ENCODE measurements around the gene ARHGAP40.

ARHGAP40 gene

DNA sequence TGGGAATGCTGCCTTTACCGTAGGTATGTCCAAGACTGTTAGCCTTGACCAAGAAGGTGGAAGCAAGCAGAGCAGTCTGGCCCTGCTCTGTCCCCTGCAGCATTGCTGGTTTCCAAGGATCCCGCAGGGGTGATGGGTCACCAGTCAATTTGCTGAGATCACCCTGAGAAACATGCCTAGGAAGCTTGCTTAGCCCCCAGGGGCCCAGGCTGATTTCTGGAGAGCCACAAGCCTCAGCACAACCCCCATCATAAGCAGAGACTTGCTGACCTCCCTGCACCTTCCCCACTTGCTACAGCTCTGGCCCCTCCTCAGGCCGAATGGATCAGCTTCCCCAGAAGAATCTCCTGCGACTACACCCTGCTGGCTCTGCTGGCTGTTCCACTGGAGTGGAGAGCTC is 21.5 kb downstream of the ARHGAP40 start:
- no peak for DNase-seq

DNA sequence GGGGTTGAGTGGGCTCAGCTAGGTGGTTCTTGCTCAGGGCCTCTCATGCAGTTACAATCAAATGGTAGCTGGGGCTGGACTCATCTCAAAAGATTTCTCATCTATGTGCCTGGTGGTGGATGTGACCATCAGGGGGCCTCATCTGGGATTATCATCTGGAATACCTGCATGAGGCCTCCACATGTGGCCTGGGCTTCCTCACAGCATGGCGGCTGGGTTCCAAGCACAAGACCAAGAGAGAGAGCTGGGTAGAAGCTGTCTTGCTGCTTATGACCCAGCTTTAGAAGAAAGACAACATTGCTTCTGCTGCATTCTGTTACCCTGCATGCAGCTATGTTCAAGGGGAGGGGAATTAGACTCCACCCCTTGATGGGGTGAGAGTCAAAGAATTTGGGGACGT is 22.5 kb downstream of the ARHGAP40 start:
- no peak for DNase-seq

DNA sequence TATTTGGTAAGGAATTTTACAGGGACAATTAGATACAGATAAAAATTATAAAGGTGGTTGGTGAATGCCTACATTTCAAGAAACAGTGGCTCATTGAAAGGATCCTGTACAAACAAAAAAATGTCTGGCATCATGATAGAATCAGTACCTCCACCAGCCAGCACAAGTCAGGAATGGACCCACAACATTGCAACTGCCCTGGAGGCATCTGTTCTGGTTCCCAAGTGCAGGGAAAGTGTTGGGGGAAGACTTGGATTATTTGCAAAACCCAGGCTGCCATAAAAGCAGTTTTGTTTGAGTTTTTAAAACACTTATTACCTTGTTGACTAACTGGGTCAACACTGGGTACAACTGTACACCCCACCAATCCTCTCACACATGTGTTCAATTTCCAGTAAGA is 24.3 kb downstream of the ARHGAP40 start:
- no peak for DNase-seq

DNA sequence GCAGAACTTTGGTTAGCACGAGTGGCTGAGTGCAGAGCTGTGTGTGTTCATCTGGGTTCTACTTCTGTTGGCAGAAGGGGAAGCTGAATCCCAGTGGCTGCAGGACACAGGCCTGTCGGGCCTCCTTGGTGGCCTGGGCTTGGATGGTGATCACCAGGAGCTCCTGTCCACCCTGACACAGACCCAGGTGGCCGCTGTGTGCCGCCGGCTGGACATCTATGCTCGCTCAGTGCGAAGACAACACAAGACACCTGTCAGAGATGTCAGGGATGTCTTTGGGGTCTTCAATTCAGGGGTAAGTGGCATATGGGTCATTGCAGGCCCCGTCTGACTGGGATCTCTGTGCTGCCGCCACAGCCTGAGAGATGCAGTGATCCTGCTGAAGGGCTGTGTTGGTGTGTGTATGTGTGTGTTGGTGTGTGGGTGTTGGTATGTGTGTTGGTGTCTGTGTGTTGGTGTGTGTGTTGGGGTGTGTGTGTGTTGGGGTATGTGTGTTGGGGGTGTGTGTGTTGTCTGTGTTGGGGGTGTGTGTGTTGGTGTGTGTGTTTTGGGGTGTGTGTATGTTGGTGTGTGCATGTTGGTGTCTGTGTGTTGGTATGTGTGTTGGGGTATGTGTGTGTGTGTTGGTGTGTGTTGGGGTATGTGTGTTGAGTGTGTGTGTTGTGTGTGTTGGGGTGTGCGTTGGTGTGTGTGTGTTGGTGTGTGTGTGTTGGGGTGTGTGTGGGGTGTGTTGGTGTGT is 25.5 kb downstream of the ARHGAP40 start:
- DNase-seq: no peak

DNA sequence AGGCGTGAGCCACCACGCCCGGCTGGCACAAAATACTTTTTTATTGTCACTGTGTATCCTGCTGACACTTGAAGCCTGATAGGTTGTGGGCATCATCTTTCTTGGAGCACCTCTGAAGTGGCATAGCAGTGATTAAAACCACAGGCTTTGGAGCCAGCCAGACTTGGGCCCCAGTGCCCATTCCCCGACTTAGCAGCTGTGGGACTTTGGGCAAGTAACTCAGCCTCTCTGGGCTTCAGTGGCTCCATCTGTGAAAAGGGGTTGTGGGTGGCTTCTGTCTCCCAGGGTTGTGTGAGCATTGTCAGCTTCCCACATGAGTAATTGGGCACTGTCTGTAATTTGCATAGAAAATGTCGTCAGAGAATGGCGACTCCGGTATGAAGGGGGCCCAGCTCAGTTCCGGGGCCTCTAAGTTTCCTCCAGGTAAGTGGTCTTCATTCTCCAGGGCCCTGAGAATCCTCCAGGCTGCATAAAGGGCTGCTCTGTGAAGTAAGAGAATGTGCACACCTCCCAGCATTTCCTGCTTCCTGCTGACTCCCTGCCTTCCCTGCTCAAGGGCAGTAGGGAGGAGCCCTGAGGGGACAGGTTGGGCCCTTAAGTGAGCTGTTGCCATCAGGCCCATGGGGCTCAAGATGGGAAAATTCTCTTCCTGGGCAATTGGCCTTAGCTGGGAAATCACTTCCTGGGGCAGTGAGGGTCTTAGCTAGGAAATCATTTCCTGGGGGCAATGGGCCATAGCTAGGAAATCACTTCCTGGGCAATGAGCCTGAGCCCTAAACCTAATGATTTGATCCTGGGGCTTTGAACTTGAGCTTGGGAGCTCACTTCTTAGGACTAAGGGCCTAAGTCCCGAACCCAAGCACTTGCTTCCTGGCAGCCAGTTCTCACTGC is 27.2 kb downstream of the ARHGAP40 start:
- no peak for DNase-seq

DNA sequence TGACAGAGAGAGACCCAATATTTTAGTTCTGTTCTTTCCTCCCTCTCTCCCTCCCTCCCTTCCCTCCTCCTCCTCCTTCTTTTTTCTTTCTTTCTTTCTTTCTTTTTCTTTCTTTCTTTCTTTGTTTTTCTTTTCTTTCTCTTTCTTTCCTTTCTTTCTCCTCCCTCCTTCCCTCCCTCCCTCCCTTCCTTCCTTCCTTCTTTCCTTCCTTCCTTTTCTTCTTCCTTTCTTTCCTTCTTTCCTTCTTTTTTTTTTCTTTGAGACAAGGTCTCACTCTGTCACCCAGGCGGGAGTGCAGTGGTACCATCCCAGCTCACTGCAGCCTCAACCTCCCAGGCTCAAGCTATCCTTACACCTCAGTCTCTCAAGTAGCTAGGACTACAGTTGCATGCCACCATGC is 28.4 kb downstream of the ARHGAP40 start:
- DNase-seq: no peak

DNA sequence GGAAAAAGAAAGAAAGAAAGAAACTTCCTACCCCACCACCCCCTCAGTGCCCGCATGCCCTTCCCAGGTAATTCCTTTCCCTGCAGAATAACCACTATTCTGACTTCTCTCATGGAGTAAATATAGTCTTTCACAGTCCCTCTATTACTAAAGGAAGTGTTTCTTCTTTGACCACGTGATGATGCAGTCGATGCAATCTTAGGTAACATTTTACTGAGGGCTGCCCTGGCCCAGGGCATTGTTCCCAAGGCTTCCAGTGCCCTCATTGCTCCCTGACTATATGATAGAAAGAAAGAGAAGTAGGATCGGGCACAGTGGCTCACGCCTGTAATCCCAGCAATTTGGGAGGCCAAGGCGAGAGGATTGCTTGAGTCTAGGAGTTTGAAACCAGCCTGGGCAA is 29.1 kb downstream of the ARHGAP40 start:
- DNase-seq: no peak

DNA sequence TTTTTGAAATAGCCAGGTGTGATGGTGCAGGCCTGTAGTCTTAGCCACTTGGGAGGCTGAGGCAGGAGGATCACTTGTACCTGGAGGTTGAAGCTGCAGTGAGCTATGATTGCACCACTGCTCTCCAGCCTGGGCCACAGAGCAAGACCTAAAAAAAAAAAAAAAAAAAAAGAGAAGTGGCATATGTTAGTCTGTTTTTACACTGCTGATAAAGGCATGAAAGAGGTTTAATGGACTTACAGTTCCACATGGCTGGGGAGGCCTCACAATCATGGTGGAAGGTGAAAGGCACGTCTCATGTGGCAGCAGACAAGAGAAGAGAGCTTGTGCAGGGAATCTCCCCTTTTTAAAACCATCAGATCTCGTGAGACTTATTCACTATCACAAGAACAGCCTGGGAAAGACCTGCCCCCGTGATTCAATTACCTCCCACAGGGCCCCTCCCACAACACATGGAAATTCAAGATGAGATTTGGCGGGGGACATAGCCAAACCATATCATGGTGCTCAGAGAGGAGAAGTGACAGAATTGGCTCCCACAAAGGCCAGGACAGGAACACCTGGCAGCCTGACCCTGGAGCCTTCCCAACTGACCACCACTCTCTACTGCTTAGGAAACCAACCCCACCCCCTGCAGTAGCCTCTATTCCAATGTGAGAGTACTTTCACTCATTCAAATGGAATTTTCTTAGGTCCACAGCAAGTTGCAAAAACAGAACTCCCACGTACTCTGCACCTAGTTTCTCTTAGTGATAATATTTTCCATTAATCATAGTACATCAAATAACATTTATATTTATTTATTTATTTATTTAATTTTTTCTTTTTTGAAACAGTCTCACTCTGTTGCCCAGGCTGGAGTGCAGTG is 29.8 kb downstream of the ARHGAP40 start:
- DNase-seq: no peak

DNA sequence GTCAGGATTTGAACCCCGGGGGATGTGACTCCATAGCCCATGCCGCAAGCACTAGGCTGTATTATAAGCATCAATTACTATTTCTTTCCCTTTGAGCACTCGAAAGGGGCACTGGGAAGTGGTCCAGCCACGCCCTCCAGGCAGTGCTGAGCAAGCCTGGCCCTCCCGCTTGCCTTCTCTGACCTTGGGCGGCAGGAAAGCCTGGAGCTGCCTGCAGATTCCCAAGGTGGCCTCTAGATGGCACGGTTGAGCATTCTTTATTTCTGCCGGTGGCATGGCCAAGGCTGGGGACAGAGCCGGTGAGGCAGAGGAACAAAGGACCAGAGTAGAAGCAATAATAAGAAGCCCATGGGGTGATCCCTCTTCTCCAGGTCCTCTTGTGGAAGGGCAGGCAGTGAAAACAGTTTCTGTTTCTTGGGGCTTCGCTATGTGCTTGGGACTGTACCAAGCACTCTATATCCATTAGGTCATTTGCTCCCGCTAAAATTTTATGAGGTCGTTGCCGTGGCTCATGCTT is 32.0 kb downstream of the ARHGAP40 start:
- DNase-seq: no peak

DNA sequence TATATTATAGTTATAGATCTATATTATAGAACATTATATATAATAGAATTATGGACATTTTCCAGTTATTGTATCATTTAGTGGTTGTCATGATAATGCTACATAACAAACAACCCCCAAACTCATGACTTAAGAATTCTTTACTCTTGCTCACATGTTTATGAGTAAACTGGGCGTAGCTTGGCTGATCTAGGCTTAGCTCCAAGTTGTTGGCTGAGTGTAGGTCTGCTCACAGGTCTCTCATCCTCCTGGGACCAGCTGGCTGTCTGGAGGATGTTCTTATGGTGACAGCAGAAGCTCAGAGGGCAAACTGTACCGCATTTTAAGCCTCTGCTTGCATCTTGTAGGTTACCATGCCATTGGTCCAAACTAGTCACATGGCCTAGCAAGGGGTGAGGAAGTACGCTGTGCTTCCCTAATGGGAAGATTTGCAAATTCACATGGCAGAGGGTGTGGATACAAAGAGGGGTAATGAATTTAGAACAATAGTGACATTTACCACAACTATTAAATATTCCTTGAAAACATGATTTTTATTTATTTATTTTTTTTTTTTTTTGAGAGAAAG is 34.2 kb downstream of the ARHGAP40 start:
- no peak for DNase-seq

DNA sequence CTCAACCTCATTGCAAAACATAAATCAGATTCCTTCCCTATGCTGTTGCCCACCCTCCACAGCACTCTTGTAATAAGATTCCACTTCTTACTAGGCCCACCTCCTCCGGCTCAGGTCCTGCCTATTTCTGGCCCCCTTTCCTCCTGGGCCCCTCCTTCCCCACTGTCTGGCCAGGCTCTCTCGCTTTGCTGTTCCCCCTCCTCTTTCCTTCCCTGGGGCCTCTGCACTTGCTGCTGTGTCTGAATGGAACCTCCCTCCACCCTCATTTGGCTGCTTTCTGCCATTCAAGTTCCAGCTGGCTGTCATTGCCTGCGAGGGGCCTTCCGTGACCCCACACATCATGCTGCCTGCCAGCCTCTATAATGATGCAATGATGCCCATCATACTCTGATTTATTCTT is 38.9 kb downstream of the ARHGAP40 start:
- DNase-seq: no peak

DNA sequence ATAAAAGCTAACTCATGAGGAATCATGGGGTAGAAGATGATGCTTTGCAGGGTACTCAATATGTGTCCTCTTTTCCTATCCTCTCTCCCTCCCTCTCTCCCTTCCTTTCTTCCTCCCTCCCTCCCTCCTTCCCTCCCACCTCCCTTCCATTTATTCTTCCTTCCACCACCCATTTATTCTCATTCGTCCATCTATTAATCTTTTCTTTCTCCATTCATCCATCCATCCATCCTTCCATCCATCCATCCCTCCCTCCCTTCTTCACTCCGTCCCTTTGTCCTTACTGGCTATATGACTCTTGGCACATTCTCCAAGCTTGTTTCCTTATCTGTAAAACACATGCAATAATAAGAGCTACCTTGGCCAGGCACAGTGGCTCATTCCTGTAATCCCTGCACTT is 40.9 kb downstream of the ARHGAP40 start:
- no peak for DNase-seq

DNA sequence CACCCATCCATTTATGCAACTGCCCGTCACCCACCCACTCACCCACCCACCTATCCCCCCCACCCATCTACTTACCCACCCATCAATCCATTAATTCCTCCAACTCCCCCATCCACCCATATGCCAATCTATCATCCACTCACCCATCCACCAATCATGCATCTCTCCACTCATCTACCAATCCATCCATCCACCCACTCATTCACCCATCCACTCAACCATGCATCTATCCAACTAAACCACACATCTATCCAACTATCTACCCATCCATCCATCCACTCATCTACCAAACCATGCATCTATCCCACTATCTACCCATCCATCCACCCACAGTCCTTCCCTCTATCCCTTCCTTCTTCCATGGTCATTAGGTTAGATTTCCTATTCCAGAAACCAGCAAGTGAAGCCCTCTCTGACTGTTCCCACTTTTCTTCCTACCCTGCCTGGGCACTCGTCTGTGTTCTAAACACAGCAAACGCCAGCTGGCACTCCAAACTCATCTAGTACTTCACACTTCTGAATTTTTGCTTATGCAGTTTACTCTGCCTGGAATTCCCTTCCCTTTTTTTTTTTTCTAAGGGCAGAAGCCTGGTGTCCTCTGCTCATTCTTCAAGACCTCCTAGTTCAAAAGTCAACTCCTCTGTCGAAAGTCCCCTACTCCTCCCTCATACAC is 43.1 kb downstream of the ARHGAP40 start:
- no peak for DNase-seq

DNA sequence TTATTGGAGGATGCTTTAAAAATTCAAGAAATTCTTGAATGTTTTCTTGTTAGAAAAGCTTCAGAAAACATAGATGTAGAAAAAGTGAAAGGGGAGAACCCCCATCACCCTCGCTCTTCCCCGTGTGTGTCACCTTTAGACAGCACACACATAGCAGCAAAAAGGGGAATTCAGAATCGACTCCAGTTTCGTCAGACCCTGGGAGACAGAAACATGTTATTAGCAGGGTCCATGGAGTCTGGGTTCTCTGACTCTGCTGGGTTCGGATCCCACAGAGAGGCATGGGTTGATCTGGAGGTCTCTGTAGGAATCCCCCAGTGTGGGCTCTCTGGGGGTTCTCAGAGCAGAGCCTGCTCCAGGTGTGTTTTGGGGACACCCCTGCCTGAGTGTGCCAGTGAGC is 43.7 kb downstream of the ARHGAP40 start:
- no peak for DNase-seq

DNA sequence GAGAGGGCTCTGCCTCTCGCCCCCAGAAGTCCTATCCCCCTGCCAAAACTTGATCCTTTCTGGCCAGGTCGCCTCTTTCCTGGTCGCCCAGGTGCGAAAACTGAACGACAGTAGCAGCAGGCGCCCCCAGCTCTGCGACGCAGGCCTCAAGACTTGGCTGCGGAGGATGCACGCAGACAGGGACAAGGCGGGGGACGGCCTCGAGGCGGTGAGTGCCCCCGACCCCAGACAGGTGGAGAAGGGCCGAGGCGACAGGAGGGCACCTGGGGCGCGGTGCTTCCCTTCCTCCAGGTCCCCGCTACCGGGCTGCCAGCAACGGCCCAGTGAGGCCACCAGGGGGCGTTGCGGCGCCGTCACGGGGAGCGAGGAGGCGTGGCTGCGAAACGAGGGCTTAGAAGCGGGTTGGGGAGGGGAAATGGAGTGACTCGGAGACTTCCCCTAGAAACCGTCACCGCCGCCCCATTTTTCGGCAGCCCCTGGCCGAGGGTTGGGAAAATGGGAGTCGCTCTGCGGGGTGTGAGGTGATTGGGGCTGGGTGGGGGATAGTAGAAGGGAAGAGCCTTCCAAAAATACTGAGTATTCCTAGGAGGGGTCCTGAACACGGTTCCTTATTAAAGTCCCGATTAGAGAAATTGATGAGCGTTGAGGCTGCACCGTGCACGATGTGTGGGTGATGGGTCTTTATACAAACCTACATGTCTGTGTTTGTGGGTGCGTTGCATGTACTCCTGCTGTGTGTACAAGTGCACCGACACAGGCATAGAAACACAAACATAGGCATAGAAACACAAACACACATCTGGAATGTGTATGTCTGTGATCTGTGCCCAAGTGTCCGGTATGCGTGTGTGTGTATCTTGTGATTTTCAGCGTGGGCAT is 44.6 kb downstream of the ARHGAP40 start:
- peak; percentile 33 for DNase-seq

DNA sequence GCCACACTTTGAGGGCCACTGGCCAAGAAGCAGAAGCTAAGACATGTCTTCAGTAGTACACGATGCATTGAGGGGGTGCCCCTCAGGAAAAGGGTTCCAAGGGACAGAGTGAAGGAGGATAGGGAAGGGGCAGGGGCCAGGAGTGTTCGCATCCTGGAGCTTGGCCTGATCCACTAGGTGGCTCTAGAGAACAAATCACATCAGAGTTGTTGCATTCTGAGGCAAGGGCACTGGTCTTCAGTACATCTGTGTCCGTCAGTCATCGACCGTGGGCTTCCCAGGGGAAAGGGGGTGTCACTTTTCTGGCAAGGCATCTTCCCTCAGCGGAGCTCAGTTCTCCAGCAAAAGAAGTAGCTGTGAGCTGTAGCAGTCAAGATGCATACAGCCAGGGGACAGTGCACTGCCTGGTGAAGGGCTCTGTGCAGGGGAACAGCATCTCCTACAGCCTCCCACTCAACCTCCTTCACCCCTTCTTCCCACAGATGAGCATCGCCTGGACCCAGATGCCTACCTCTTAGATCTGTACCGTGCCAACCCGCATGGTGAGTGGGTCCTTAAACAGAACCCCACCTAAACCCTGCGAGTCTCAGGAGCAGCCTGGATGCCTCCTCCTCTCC is 47.8 kb downstream of the ARHGAP40 start:
- DNase-seq: no peak

DNA sequence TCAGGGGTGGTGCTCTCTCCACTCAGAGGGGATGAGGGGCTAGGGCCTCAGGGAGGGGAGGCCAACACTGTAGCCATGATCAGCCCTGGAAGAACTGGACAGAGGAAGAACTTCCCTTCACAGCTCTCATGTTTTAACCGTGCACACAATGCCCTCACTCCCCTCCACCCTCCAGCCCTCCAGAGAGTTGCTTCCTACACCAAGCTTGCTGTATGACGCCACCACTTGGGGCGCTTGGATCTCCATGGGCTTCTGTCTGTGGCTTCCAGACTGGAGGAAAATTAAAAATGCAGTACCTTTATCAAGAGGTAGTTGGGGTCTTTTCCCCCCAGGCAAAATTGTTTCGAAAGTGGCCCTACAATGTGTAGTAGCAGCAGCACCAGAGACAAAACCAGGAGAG is 48.4 kb downstream of the ARHGAP40 start:
- DNase-seq: no peak

DNA sequence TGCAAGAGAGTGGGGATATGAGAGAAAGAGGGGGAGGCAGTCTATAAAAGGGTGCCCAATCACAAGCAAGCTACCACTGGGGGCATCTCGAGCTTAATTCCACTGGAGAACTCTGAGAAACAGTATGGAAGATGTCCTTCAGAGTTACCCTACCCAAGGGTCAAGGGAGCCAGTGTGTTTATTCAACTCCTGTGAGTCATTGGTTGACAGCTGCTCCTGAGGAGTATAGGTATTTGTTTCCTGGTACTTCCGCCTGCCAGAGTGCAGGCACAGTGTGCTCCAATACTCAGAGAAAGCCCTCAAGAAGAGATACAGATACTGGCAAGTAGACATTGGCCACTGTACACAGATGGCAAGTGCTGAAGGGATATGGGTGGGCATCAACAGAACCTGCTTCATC is 49.5 kb downstream of the ARHGAP40 start:
- no peak for DNase-seq

DNA sequence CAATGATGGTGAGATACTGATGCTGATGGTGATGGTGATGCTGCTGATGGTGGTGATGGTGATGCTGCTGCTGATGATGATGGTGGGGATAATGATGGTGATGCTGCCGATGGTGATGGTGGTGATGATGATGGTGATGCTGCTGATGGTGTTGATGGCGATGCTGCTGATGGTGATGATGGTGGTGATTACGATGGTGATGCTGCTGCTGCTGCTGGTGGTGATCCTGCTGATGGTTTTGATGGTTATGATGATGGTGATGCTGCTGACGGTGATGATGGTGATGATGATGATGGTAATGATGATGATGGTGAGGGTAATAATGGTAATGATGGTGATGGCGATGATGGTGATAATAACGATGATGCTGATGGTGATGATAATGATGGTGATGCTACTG is 50.0 kb downstream of the ARHGAP40 start:
- DNase-seq: no peak

DNA sequence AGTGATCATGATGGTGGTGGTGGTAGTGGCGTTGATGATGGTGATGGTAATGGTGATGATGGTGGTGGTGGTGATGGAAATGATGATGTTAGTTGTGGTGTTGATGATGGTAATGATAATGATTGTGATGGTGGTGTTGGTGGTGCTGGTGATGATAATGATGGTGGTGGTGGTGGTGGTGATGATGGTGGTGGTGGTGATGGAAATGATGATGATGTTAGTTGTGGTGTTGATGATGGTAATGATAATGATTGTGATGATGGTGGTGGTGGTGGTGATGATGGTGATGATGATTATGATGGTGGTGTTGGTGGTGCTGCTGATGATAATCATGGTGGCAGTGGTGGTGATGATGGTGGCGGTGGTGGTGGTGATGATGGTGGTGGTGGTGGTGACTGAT is 51.4 kb downstream of the ARHGAP40 start:
- no peak for DNase-seq

DNA sequence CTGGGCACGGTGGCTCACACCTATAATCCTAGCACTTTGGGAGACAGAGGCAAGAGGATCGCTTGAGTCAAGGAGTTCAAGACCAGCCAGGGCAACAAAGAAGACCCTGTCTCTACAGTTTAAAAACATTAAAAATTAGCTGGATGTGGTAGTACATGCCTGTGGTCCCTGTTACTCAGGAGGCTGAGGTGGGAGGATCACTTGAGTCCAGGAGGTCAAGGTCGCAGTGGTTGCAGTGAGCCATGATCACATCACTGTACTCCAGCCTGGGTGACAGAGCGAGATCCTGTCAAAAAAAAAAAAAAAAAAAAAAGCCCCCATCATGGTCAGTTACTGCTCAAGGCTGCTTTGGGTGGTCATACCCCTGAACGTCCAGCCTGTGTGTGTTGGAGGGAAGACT is 55.8 kb downstream of the ARHGAP40 start:
- DNase-seq: no peak

Measured in T1000 (cell line).